ENCODE results near the gene TSGA10IP. TPM values are rescaled to one million over a fixed set of nuclear protein-coding genes. Genes with fewer than 3 reads are reported as not detected.

The TSGA10IP gene
- total RNA-seq, 2 experiments from 2014 or later = not detected

GRCh38 chr11:65952052-65952521 is 6.8 kb downstream of the TSGA10IP start:
- intact Hi-C loops (cut with DNase I, micrococcal nuclease) = no loop called here
- Mint-ChIP-seq H3K27ac (no peak overlapping the region), H3K27me3 (no peaks in the 10 kb centered on the region), H3K9me3 (no peaks in the 10 kb centered on the region), H3K36me3 (ENCODE audit: low read depth) (no peaks in the 10 kb centered on the region), H3K4me3 (no peak overlapping the region), H3K4me1 (ENCODE audit: low read depth) (peaks cover 7% of the 10 kb centered on the region)
- no peak for TF ChIP-seq CTCF (IDR thresholded peaks at IDR 0.05)
- Histone ChIP-seq H3K27me3 (ENCODE audit: control insufficient read depth in 1 of 2, insufficient read depth in 2 of 2, low read length in 2 of 2) (no peaks in the 10 kb centered on the region), H3K36me3 (ENCODE audit: insufficient read depth, low read length) (no peaks in the 10 kb centered on the region), H3K9me3 (ENCODE audit: control insufficient read depth in 1 of 2, insufficient read depth in 1 of 2, low read length in 2 of 2) (no peaks in the 10 kb centered on the region), H3K27ac (ENCODE audit: low read depth in 1 of 2, low read length in 2 of 2) (no peak overlapping the region), H3K4me3 (ENCODE audit: low read length) (no peak overlapping the region), H3K4me1 (ENCODE audit: insufficient read depth, low read length) (peaks cover 10% of the 10 kb centered on the region)
- ChIA-PET CTCF (no interaction called here), POLR2A (no interaction called here)
- no peak for ATAC-seq (ENCODE audit: poor library complexity)
- DNase-seq = no peak

DNA sequence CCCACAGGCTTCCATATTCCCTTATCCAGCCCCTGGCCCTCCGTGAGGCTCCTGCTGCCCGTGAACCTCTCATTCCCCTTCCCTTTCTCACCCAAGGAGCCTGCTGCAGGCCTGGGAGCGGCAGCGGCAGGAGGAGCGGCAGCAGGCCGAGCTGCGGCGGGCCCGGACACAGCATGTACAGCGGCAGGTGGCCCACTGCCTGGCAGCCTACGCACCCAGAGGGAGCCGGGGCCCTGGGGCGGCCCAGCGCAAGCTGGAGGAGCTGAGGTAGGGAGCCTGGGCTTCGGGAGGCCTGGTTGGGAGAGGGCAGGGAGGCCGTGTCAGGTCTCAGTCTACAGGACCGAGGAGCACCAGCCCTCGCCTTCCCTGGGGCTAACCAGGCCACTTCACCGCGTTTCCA is 8.2 kb downstream of the TSGA10IP start:
- intact Hi-C loops (cut with DNase I, micrococcal nuclease) = no loop called here
- Mint-ChIP-seq H3K4me3 (no peak overlapping the region), H3K27ac (no peak overlapping the region), H3K9me3 (no peaks in the 10 kb centered on the region), H3K36me3 (ENCODE audit: low read depth) (no peaks in the 10 kb centered on the region), H3K27me3 (no peaks in the 10 kb centered on the region), H3K4me1 (ENCODE audit: low read depth) (peaks cover 19% of the 10 kb centered on the region)
- H3K4me3 ChIP-seq (ENCODE audit: low read length) = no peak overlapping the region
- no peak for ATAC-seq (ENCODE audit: poor library complexity)
- peaks cover 23% of the 10 kb centered on the region for H3K4me1 ChIP-seq (ENCODE audit: insufficient read depth, low read length)
- DNase-seq = no peak
- H3K9me3 ChIP-seq (ENCODE audit: control insufficient read depth in 1 of 2, insufficient read depth in 1 of 2, low read length in 2 of 2) = no peaks in the 10 kb centered on the region
- TF ChIP-seq CTCF (IDR thresholded peaks at IDR 0.05) = no peak
- H3K27ac ChIP-seq (ENCODE audit: low read depth in 1 of 2, low read length in 2 of 2) = no peak overlapping the region
- no peaks in the 10 kb centered on the region for H3K27me3 ChIP-seq (ENCODE audit: control insufficient read depth in 1 of 2, insufficient read depth in 2 of 2, low read length in 2 of 2)
- ChIA-PET POLR2A (no interaction called here), CTCF (no interaction called here)
- H3K36me3 ChIP-seq (ENCODE audit: insufficient read depth, low read length) = no peaks in the 10 kb centered on the region

- H3K36me3 ChIP-seq (ENCODE audit: insufficient read depth, low read length) = no peaks in the 10 kb centered on the region
- no peak for ATAC-seq (ENCODE audit: poor library complexity)
- H3K27me3 ChIP-seq (ENCODE audit: control insufficient read depth in 1 of 2, insufficient read depth in 2 of 2, low read length in 2 of 2) = no peaks in the 10 kb centered on the region
- Mint-ChIP-seq H3K4me1 (ENCODE audit: low read depth) (peaks cover 21% of the 10 kb centered on the region), H3K9me3 (no peaks in the 10 kb centered on the region), H3K27me3 (no peaks in the 10 kb centered on the region), H3K36me3 (ENCODE audit: low read depth) (no peaks in the 10 kb centered on the region), H3K4me3 (no peak overlapping the region), H3K27ac (no peak overlapping the region)
- no peak overlapping the region for H3K4me3 ChIP-seq (ENCODE audit: low read length)
- TF ChIP-seq CTCF (IDR thresholded peaks at IDR 0.05) = no peak
- POLR2A ChIA-PET = no interaction called here
- DNase-seq = no peak
- intact Hi-C loops (cut with DNase I, micrococcal nuclease) = no loop called here
- CTCF ChIA-PET = interaction anchor here (0.7 kb wide), 2 partner anchors 54 to 95 kb away, joined by 3 read pairs; partner anchors contain the start of gene MUS81
- H3K4me1 ChIP-seq (ENCODE audit: insufficient read depth, low read length) = peaks cover 24% of the 10 kb centered on the region
- no peak overlapping the region for H3K27ac ChIP-seq (ENCODE audit: low read depth in 1 of 2, low read length in 2 of 2)
- H3K9me3 ChIP-seq (ENCODE audit: control insufficient read depth in 1 of 2, insufficient read depth in 1 of 2, low read length in 2 of 2) = no peaks in the 10 kb centered on the region
Observed at GRCh38 chr11:65954771-65955170, 9.5 kb downstream of the TSGA10IP start.
